Fibroblast of the conjunctiva (primary cell): ENCODE data around the gene PLEKHG4B.
"Not testable (repeated sequence)": the region's sequence is repeated elsewhere in the genome, so short reads cannot be mapped to it uniquely, and the experiment has no call there.

Source experiments
- DNase-seq: peaks from one replicate; pipeline ENCODE4 v3.0.0-alpha.2; 2010; ENCODE audit warnings: low read depth

The PLEKHG4B gene

GRCh38 chr5:187617-188451 lies 95.9 kb downstream of the PLEKHG4B start:
- DNase-seq: no peak

- peak; percentile 72 for DNase-seq
Observed at GRCh38 chr5:188488-189481, 96.8 kb downstream of the PLEKHG4B start.

- no peak for DNase-seq
Observed at GRCh38 chr5:189486-189885, 97.5 kb downstream of the PLEKHG4B start.

GRCh38 chr5:189976-190365 lies 98.0 kb downstream of the PLEKHG4B start:
- DNase-seq: no peak

GRCh38 chr5:190366-191035 lies 98.5 kb downstream of the PLEKHG4B start:
- DNase-seq: no peak

- DNase-seq: no peak
Observed at GRCh38 chr5:191036-191948, 99.3 kb downstream of the PLEKHG4B start, which contains the start of gene LRRC14B. LRRC14B (plus strand) TSS chr5:191495; CDS start chr5:191539, 44 bp downstream.

GRCh38 chr5:191949-192690 lies 100.2 kb downstream of the PLEKHG4B start:
- no peak for DNase-seq

GRCh38 chr5:192691-192969 lies 100.7 kb downstream of the PLEKHG4B start:
- no peak for DNase-seq

GRCh38 chr5:192970-193831 lies 101.2 kb downstream of the PLEKHG4B start:
- DNase-seq: no peak

GRCh38 chr5:194102-194501 lies 102.1 kb downstream of the PLEKHG4B start:
- DNase-seq: no peak

- no peak for DNase-seq
Observed at GRCh38 chr5:194603-195209, 102.7 kb downstream of the PLEKHG4B start.

- DNase-seq: no peak
Observed at GRCh38 chr5:195401-196160, 103.6 kb downstream of the PLEKHG4B start.

- no peak for DNase-seq
Observed at GRCh38 chr5:196350-196749, 104.4 kb downstream of the PLEKHG4B start.

GRCh38 chr5:197031-197430 lies 105.1 kb downstream of the PLEKHG4B start:
- DNase-seq: not testable (repeated sequence)

GRCh38 chr5:197892-198489 lies 106.0 kb downstream of the PLEKHG4B start:
- DNase-seq: no peak

- no peak for DNase-seq
Observed at GRCh38 chr5:198516-199196, 106.7 kb downstream of the PLEKHG4B start.

GRCh38 chr5:199197-199949 lies 107.4 kb downstream of the PLEKHG4B start:
- DNase-seq: no peak
